ENCODE results near the gene CD52.

- no peak for TF ChIP-seq CTCF (IDR thresholded peaks at IDR 0.05)
- no peak for TF ChIP-seq POLR2AphosphoS5 (IDR thresholded peaks at IDR 0.05)
- TF ChIP-seq POLR2A (IDR thresholded peaks at IDR 0.05): no peak
Measured at GRCh38 chr1:26268290-26269197, 49.2 kb upstream of the CD52 start.

All from suprapubic skin (tissue), 4 donors.